Measurements from ENCODE around the gene LONRF3.

DNA sequence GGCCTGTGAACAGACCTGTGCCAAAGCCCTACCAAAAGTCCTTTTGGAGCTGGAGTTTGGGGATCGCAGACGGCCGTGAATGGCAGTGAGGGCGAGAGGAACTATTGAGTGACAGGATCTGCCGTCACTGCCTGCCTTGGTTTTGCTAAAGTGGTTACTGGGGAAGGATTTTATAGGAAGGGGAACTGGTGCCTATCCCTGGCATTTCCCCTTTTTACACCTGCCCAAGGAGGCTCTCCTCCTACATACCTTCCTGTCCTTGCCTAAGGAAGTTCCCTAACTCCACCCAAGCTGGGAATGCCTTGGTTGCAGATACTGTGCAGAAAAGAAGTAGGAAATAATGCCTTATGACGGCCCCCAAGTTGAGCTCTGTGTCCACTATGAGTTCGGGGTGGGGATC, 14.5 kb downstream of the LONRF3 start:
- TF ChIP-seq CTCF (IDR thresholded peaks at IDR 0.05; ENCODE audit: low read depth, low read length, missing input control): no peak
- no peak for TF ChIP-seq TAF1 (conservative IDR thresholded peaks at IDR 0.05)

Data from liver (tissue), 3 donors.